KMS-11 (cell line): ENCODE measurements around the gene TAF4.

Experiments used
- H2AFZ ChIP-seq: fragments of 200-600 bp; sonication (generic); 2 replicates; pipeline ENCODE4 v1.6.1; 2016; ENCODE audit warnings: antibody characterized with exemption, mixed run types, low read depth
- H3K27ac ChIP-seq: fragments of 200-600 bp; sonication (generic); 2 replicates; pipeline ENCODE4 v1.6.1; 2016; ENCODE audit warnings: mild to moderate bottlenecking, mixed run types
- H3K27me3 ChIP-seq: fragments of 200-600 bp; sonication (generic); 2 replicates; pipeline ENCODE4 v1.6.1; 2017; ENCODE audit warnings: mild to moderate bottlenecking, low read depth, mixed run types, moderate library complexity; ENCODE audit not compliant: insufficient read depth
- H3K36me3 ChIP-seq: fragments of 200-600 bp; sonication (generic); 2 replicates; pipeline ENCODE4 v1.6.1; 2017; ENCODE audit warnings: mild to moderate bottlenecking, mixed run types; ENCODE audit not compliant: insufficient read depth
- H3K4me1 ChIP-seq: fragments of 200-600 bp; sonication (generic); 2 replicates; pipeline ENCODE4 v1.6.1; 2016; ENCODE audit warnings: mild to moderate bottlenecking, low read depth, mixed run types; ENCODE audit not compliant: poor library complexity, severe bottlenecking
- H3K4me2 ChIP-seq: fragments of 200-600 bp; sonication (generic); 2 replicates; pipeline ENCODE4 v1.7.0; 2016; ENCODE audit warnings: mild to moderate bottlenecking, mixed run types
- H3K4me3 ChIP-seq: fragments of 200-600 bp; sonication (generic); IDR thresholded peaks from 2 replicates; pipeline ENCODE4 v1.6.1; 2017; ENCODE audit warnings: low read depth, low read length, mixed read lengths; ENCODE audit not compliant: insufficient read depth
- H3K79me2 ChIP-seq: fragments of 200-600 bp; sonication (generic); 2 replicates; pipeline ENCODE4 v1.6.1; 2016; ENCODE audit warnings: low read depth, mixed run types; ENCODE audit not compliant: insufficient read depth
- H3K9ac ChIP-seq: fragments of 200-600 bp; sonication (generic); 2 replicates; pipeline ENCODE4 v1.6.1; 2016; ENCODE audit warnings: mild to moderate bottlenecking, mixed run types
- H4K20me1 ChIP-seq: fragments of 200-600 bp; sonication (generic); 2 replicates; pipeline ENCODE4 v1.6.1; 2016; ENCODE audit warnings: mild to moderate bottlenecking, mixed run types; ENCODE audit not compliant: insufficient read depth
- CTCF ChIP-seq: fragments of 200-600 bp; sonication (generic); conservative IDR thresholded peaks from 2 replicates; pipeline ENCODE4 v1.6.1; 2017; ENCODE audit warnings: low read depth, mild to moderate bottlenecking, antibody characterized with exemption, low read length, moderate library complexity, mixed read lengths

Gene TAF4

GRCh38 chr20:62011938-62012534, 53.6 kb downstream of the TAF4 start:
- Histone ChIP-seq H3K4me1 (no peaks in the 10 kb centered on the region), H3K36me3 (no peaks in the 10 kb centered on the region)

GRCh38 chr20:62011403-62011790, 54.3 kb downstream of the TAF4 start:
- no peaks in the 10 kb centered on the region for H3K27me3 ChIP-seq
- H3K4me3 ChIP-seq, result no peak overlapping the region
- no peak overlapping the region for H3K27ac ChIP-seq
- H3K79me2 ChIP-seq, result peaks cover 7% of the 10 kb centered on the region; the same call in 1 of the 2 replicates
- H3K4me1 ChIP-seq, result no peaks in the 10 kb centered on the region
- H3K36me3 ChIP-seq, result no peaks in the 10 kb centered on the region
- H3K4me2 ChIP-seq, result no peak overlapping the region
- no peaks in the 10 kb centered on the region for H4K20me1 ChIP-seq
- no peak overlapping the region for H3K9ac ChIP-seq
- TF ChIP-seq CTCF, result no peak
- no peak overlapping the region for H2AFZ ChIP-seq

More at GRCh38 chr20:62011938-62012534, 53.6 kb downstream of the TAF4 start:
- Histone ChIP-seq H3K79me2 (peaks cover 13% of the 10 kb centered on the region; the same call in 1 of the 2 replicates), H3K27me3 (no peaks in the 10 kb centered on the region), H3K27ac (no peak overlapping the region), H3K4me3 (no peak overlapping the region), H3K9ac (no peak overlapping the region), H3K4me2 (no peak overlapping the region), H2AFZ (no peak overlapping the region), H4K20me1 (no peaks in the 10 kb centered on the region)
- no peak for TF ChIP-seq CTCF

GRCh38 chr20:62010551-62011402, 54.9 kb downstream of the TAF4 start:
- H2AFZ ChIP-seq, result no peak overlapping the region
- no peaks in the 10 kb centered on the region for H3K27me3 ChIP-seq
- no peak overlapping the region for H3K4me3 ChIP-seq
- H4K20me1 ChIP-seq, result no peaks in the 10 kb centered on the region
- H3K27ac ChIP-seq, result no peak overlapping the region
- TF ChIP-seq CTCF, result peak; percentile 66
- peaks cover under 1% of the 10 kb centered on the region; the same call in 1 of the 2 replicates for H3K79me2 ChIP-seq
- no peaks in the 10 kb centered on the region for H3K4me1 ChIP-seq
- H3K4me2 ChIP-seq, result no peak overlapping the region
- H3K9ac ChIP-seq, result no peak overlapping the region
- no peaks in the 10 kb centered on the region for H3K36me3 ChIP-seq

GRCh38 chr20:62009869-62010445, 55.7 kb downstream of the TAF4 start:
- H3K4me3 ChIP-seq, result no peak overlapping the region

More at GRCh38 chr20:62009869-62010445, 55.7 kb downstream of the TAF4 start:
- TF ChIP-seq CTCF, result no peak
- Histone ChIP-seq H3K4me1 (no peaks in the 10 kb centered on the region), H3K27me3 (no peaks in the 10 kb centered on the region), H4K20me1 (no peaks in the 10 kb centered on the region), H3K27ac (no peak overlapping the region), H3K36me3 (no peaks in the 10 kb centered on the region), H2AFZ (no peak overlapping the region), H3K9ac (no peak overlapping the region), H3K4me2 (no peak overlapping the region), H3K79me2 (no peaks in the 10 kb centered on the region; the same call in 1 of the 2 replicates)
